T-helper 17 cell (primary cell): ENCODE measurements around the gene PPP1R7. TPM values are rescaled to one million over a fixed set of nuclear protein-coding genes. Genes with fewer than 3 reads are reported as not detected.

Experiments
- ATAC-seq: fragments of 150-1000 bp; cut with Tn5 transposase; 2 replicates; pipeline ENCODE4 v1.10.0; 2021; ENCODE audit warnings: mild to moderate bottlenecking, moderate library complexity
- DNase-seq, 3 donors: peaks; one replicate each; pipeline versions ENCODE4 v3.0.0 to v3.0.0-alpha.2; 2020 to 2021
- H3K9me3 ChIP-seq: one replicate; pipeline ENCODE4 v1.7.0; 2013; ENCODE audit warnings: low read length, mild to moderate bottlenecking; ENCODE audit not compliant: control insufficient read depth, poor library complexity, severe bottlenecking
- H3K27ac Mint-ChIP-seq: one replicate; pipeline ENCODE4 v1.8.0; 2022; ENCODE audit warnings: mild to moderate bottlenecking, moderate library complexity, mixed read lengths
- H3K27me3 Mint-ChIP-seq: one replicate; pipeline ENCODE4 v1.8.0; 2022; ENCODE audit warnings: mixed read lengths
- H3K36me3 Mint-ChIP-seq: one replicate; pipeline ENCODE4 v1.8.0; 2022; ENCODE audit warnings: low read depth, mixed read lengths
- H3K4me1 Mint-ChIP-seq: one replicate; pipeline ENCODE4 v1.8.0; 2022; ENCODE audit warnings: mild to moderate bottlenecking, mixed read lengths
- H3K4me3 Mint-ChIP-seq: one replicate; pipeline ENCODE4 v1.8.0; 2022; ENCODE audit warnings: mild to moderate bottlenecking, moderate library complexity, mixed read lengths
- total RNA-seq, 4 donors: library from RNA in 2 of 4; stranded (reverse) in 2 of 4; gene quantifications; one replicate each; pipeline ENCODE4 v1.2.3 and lab custom pipeline; 2022 to 2026

Gene PPP1R7
- total RNA-seq, 2 donors from 2014 or later: 40.0 to 54.8 TPM

DNA sequence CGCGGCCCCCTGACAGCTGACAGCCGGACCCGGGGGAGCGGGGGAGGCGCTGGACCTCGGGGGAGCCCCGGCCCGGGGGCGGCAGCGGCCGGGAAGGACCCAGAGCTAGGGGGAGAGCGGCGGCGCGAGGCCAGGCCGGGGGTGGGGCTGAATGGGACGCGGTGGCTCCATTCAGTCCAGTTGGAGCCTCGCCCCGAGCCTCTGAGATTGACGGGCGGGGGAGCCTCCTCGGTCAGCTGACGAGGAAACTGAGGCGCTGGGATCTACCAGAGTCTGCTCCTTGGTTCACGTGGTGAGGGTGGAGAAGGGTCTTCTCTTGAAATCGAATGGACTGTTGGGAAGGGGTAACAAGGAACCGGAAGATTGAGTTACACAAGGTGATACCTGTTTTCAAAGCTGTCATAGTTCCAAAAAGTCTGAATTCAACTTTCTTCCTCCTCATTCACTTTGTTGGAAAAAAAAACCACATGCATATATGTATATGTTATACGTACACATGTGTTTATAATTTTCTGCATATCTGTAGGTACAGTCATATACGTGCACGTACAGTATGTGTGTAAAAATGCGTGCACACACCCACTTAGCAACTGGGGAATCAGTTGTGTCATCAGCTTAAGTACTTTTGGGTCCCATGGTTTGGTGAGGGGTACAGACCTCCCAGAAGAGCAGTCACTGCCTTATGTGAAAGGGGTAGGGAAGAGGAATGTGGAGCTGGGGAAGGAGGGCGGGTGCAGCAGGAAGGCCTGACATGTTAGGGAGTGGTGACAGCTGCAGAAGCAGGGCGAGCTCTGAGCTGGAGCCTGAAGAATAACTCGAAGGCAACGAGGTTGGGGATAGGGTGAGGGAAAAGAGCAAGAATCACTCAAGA is 628 bp downstream of the PPP1R7 start:
- Mint-ChIP-seq H3K4me3 (peak overlapping the region; percentile 100), H3K27me3 (no peaks in the 10 kb centered on the region), H3K36me3 (peaks cover 6% of the 10 kb centered on the region), H3K27ac (peak overlapping the region; percentile 99), H3K4me1 (peaks cover 39% of the 10 kb centered on the region)
- no peaks in the 10 kb centered on the region for H3K9me3 ChIP-seq
- ATAC-seq (no peak), DNase-seq (no peak)

DNA sequence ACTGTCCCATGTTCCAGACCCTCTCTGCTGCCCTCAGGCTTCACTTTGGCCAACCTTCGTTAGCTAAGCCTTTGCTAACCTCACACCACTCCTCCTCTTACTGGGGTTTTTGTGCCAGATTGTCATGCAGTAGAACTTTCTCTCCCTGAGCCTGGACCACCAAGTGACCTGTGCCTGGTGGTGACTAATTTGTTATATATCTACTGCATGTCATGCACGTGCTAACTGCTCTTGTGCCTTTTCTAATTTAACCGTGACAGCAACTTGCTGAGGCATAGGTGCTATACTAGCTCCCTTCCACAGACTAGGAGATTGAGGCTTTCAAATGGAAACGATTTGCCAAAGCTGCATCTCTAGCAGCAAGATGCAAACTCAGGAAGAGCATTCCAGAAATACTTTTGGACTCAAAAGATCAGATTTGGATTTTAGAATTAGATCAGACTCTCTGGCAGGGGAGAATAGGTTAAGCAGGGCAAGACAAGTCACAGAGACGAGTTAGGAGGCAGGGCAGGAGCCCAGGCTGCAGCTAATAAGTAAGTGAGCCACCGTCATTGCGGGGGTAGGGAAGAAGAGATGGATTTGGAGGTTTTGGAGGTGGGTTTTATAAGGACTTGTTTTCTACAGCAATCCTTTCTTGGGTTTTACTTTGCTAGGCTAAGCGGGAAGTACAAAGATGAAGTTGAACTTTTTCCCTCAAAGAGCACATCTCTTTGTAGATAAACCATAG is 1.8 kb downstream of the PPP1R7 start:
- DNase-seq (no peak), ATAC-seq (no peak)
- Mint-ChIP-seq H3K4me1 (peaks cover 38% of the 10 kb centered on the region), H3K27ac (no peak overlapping the region), H3K36me3 (peaks cover 6% of the 10 kb centered on the region), H3K27me3 (no peaks in the 10 kb centered on the region), H3K4me3 (peak overlapping the region; percentile 100)
- no peaks in the 10 kb centered on the region for H3K9me3 ChIP-seq

DNA sequence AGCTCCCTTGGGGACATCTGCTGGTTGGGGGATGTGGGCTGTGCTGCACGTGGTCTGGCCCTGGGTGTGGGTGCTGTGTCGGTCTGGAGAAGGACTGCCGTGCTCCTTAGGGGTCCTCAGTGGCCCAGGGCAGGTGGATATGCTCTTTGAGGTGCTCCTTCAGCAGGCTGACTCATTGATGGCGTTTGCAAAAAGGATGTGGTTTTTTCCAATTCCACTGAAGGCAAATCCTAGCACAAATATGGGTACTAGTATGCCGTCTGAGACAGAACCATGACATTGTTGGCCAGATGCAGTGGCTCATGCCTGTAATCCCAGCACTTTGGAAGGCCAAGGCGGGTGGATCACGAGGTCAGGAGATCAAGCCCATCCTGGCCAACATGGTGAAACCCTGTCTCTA is 3.3 kb downstream of the PPP1R7 start:
- Mint-ChIP-seq H3K4me1 (peaks cover 31% of the 10 kb centered on the region), H3K4me3 (no peak overlapping the region), H3K36me3 (peaks cover 4% of the 10 kb centered on the region), H3K27me3 (no peaks in the 10 kb centered on the region), H3K27ac (no peak overlapping the region)
- DNase-seq (no peak), ATAC-seq (no peak)
- H3K9me3 ChIP-seq: no peaks in the 10 kb centered on the region

DNA sequence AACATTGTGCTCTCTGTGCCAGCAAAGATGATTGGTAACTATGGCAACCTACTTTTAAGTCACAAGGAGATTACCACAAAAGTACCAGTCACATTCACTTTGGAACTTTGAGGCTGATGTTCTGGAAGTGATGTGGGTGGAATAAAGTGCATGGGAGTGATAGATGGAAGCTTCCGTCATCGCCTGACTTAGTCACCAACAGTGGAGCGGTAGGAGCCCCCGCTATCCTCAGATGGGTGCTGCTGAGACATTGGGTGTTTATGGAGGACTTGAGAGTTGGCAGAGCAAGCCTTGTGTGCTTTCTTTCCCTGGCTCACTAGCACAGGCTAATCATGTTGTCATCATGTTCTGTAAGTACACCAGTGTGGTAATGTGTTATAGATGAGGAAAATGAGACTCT is 4.6 kb downstream of the PPP1R7 start:
- Mint-ChIP-seq H3K4me1 (peaks cover 26% of the 10 kb centered on the region), H3K27me3 (no peaks in the 10 kb centered on the region)

DNA sequence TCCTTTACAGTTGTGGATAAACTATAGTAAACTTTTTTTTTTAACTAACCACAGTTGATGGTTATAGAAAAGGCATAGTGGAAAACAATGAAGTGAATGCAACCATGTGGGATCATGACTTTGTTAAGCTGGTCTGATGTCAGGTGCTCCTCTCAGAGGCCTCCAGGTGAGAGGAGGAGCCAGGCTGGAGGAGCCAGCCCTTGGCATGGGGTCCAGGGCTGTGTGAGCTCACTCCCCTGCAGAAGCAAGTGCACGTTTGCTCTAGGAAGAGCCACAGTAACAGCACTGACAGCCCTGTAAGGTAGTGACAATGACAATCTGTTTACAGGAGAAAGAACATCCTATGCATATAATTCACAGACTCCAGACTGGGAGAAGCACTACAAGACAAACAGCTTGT is 5.7 kb downstream of the PPP1R7 start:
- Mint-ChIP-seq H3K27ac (no peak overlapping the region), H3K4me1 (peaks cover 20% of the 10 kb centered on the region), H3K4me3 (no peak overlapping the region), H3K36me3 (no peaks in the 10 kb centered on the region), H3K27me3 (no peaks in the 10 kb centered on the region)
- DNase-seq (no peak), ATAC-seq (no peak)
- H3K9me3 ChIP-seq: no peaks in the 10 kb centered on the region

More for the DNA sequence above, 4.6 kb downstream of the PPP1R7 start:
- Mint-ChIP-seq H3K27ac (no peak overlapping the region), H3K36me3 (peaks cover 3% of the 10 kb centered on the region), H3K4me3 (no peak overlapping the region)
- H3K9me3 ChIP-seq: no peaks in the 10 kb centered on the region
- ATAC-seq (no peak), DNase-seq (no peak)

DNA sequence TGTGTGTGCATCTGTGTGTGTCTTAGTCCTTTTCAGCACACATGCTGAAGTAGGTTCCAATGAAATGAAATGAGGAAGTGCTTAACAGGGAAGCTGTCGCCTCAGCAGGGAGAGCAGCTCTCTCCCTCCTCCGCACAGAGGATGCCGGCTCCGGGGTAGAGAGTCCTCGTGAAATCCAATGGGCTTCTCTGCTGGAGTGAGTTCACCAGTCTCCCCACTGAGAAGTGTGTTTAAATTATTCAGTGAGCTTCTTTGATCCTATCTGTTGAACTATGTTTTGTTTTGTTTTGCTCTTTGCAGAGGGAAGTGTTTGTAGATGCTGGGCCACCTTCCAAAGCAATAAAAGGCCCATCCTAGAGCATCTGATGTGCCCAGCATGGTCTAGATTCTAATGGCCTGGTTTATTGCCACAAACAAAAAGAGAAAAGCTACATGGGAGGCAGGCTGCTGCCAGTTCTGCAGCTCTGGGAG is 6.7 kb downstream of the PPP1R7 start:
- H3K27ac Mint-ChIP-seq: peak overlapping the region; percentile 39
- H3K36me3 Mint-ChIP-seq: no peaks in the 10 kb centered on the region
- DNase-seq (no peak), ATAC-seq (no peak)
- no peaks in the 10 kb centered on the region for H3K9me3 ChIP-seq
- H3K27me3 Mint-ChIP-seq: no peaks in the 10 kb centered on the region
- H3K4me1 Mint-ChIP-seq: peaks cover 9% of the 10 kb centered on the region
- H3K4me3 Mint-ChIP-seq: no peak overlapping the region

DNA sequence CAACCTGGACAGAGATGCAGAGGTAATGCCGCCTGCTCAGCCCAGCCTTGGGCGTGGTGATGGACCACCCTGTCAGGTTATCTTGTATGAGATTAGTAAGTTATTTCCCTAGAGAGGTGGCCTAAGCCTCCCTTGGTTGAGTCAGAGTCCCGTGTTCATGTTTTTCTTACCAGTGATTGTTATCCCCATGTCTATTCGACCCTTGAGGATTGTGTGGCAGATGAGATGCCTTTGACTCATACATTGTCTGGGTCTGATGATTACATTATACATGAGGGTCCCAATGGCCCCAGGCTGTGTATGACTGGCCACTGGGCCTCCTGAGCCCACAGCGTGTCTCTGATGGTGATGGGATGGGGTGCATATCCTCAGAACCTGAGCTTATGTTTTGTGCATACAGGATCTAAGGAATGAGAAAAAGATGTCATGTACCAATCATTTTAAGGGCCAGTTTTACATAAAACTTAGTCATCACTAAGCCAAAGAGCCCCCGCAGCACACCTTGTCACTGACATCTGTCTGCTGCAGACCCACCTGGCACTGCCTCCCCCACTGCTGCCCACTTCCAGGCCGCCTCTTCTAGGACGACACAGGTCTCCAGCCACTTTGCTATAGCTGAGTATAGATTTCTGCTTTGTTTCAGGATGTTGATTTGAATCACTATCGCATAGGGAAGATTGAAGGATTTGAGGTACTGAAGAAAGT is 7.7 kb downstream of the PPP1R7 start:
- DNase-seq (no peak), ATAC-seq (no peak)
- Mint-ChIP-seq H3K4me1 (peaks cover 5% of the 10 kb centered on the region), H3K27me3 (no peaks in the 10 kb centered on the region), H3K27ac (no peak overlapping the region), H3K36me3 (no peaks in the 10 kb centered on the region), H3K4me3 (no peak overlapping the region)
- no peaks in the 10 kb centered on the region for H3K9me3 ChIP-seq

DNA sequence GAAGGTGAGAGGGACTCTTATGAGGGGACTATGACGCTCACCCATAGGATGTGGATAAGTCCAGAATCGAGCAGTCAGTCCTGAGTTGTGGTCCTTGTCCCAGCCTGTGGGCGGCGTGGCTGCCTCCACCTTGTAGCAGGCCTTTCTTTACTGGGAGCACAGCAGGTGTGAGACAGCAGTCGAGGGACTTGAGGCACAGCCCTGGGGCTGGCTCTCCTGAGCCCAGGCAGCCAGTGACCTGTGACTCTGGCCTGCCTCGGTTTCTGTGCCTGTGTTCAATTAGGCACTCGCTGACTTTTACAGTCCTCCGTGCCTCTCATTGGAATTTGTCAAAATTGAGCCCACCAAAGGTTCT is 8.3 kb downstream of the PPP1R7 start:
- H3K27ac Mint-ChIP-seq: peak overlapping the region; percentile 41
- DNase-seq (no peak), ATAC-seq (no peak)
- no peaks in the 10 kb centered on the region for H3K9me3 ChIP-seq
- H3K27me3 Mint-ChIP-seq: no peaks in the 10 kb centered on the region
- H3K4me3 Mint-ChIP-seq: no peak overlapping the region
- no peaks in the 10 kb centered on the region for H3K36me3 Mint-ChIP-seq
- H3K4me1 Mint-ChIP-seq: peaks cover 2% of the 10 kb centered on the region

DNA sequence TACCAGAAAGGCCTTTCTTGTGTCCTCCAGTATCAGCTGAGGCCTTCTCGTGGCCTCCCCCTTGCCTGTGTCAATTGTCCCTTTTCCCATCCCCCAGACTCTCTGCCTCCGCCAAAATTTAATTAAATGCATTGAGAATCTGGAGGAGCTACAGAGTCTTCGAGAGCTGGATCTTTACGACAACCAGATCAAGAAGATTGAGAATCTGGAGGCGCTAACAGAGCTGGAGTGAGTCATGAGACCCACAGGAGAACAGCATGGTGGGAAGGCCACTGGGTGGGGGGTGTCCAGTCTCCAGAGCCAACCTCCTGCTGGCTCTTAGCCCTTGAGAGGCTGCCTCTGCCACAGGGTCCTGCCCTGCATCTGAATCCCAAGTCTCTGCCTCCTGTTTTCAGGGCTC is 8.8 kb downstream of the PPP1R7 start:
- H3K4me3 Mint-ChIP-seq: no peak overlapping the region
- H3K4me1 Mint-ChIP-seq: peaks cover 2% of the 10 kb centered on the region
- DNase-seq: no peak
- H3K9me3 ChIP-seq: no peaks in the 10 kb centered on the region
- no peak for ATAC-seq
- H3K36me3 Mint-ChIP-seq: no peaks in the 10 kb centered on the region
- no peaks in the 10 kb centered on the region for H3K27me3 Mint-ChIP-seq
- H3K27ac Mint-ChIP-seq: peak overlapping the region; percentile 41

DNA sequence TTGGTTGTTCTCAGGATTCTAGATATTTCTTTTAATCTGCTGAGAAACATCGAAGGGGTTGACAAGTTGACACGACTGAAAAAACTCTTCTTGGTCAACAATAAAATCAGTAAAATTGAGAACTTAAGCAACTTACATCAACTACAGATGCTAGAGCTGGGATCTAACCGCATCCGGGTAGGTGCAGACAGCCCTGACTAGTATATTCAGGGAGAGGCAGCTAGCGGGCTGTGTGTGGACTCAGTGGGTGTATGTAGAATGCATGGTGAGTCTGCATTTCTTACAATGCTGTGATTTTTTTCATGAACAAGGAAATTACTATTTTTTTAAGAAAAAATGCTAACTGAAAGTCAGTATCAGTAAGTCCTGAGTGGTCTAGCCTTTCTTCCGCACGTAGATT is 10.1 kb downstream of the PPP1R7 start:
- no peak for ATAC-seq
- H3K4me1 Mint-ChIP-seq: peaks cover 2% of the 10 kb centered on the region
- H3K27ac Mint-ChIP-seq: no peak overlapping the region
- no peaks in the 10 kb centered on the region for H3K36me3 Mint-ChIP-seq
- H3K27me3 Mint-ChIP-seq: no peaks in the 10 kb centered on the region
- no peak for DNase-seq
- no peaks in the 10 kb centered on the region for H3K9me3 ChIP-seq
- H3K4me3 Mint-ChIP-seq: no peak overlapping the region

DNA sequence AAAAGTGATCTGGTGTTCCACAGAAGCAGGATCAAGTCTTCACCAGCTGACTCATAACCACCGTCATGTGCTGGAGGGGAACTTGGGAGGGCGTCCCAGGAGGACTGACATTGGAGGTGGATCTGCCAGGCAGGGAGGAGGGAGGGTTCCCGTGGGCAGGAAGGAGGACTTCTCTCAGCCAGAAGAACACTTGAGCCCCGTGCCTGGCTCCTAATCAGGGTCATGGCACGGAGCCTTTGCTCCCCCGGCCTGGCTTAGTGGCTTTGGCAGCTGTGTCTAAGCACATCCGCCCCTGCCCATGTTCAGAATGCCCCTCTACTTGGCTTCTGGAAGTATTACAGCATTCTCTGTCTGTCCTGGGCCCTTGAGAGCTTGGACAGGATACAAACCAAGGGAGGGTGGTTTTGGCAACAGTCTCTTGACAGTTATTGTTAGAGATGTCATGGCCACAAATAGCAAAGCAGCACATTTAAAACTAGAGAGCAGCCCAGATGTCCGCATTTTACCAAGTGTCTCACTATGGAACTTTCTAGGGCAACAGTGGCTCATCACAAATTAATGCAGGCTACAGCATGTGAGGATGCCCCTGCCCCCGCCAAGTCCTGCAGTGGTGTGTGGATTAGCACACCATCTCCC is 11.5 kb downstream of the PPP1R7 start:
- no peaks in the 10 kb centered on the region for H3K9me3 ChIP-seq
- ATAC-seq: no peak
- Mint-ChIP-seq H3K36me3 (no peaks in the 10 kb centered on the region), H3K27ac (no peak overlapping the region), H3K4me1 (peaks cover 1% of the 10 kb centered on the region), H3K27me3 (no peaks in the 10 kb centered on the region), H3K4me3 (no peak overlapping the region)
- no peak for DNase-seq

DNA sequence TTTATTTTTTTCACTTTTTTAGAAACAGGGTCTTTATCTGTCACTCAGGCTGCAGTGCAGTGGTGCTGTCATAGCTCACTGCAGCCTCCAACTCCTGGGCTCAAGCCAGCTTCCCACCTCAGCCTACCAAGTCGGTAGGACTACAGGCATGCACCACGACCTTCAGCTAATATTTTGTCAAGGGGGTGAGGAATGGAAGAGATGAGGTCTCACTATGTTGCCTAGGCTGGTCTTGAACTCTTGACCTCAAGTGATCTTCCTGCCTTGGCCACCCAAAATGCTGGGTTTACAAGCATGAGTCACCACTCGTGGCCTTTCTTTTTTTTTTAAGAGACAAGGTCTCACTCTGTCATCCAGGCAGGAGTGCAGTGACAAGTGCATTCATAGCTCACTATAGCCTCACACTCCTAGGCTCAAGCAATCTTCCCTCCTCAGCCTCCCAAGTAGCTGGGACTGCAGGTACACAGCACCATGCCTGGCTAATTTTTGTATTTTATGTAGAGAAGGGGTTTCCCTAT is 13.4 kb downstream of the PPP1R7 start:
- Mint-ChIP-seq H3K4me3 (no peak overlapping the region), H3K36me3 (peaks cover 3% of the 10 kb centered on the region), H3K27ac (no peak overlapping the region), H3K27me3 (no peaks in the 10 kb centered on the region), H3K4me1 (peaks cover 2% of the 10 kb centered on the region)
- ATAC-seq (no peak), DNase-seq (no peak)
- no peaks in the 10 kb centered on the region for H3K9me3 ChIP-seq

DNA sequence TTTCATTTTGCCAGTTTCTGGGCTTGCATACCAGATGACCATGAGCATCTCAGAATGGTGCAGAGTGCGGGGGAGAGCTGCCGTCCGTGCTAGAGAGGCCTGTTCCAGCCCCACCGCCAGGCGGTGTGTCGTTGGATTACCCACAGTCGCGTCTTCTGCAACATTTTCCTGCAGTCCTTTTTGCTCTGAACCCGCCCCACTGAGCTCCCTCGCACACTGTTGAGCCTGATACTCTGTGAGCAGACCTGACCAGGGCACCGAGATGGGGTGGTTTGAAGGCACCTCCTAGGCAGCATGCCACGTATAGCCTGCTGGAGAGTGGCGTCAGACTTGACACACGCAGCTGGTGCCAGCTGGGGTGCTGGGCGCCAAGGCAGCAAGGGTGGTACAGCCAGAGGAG is 18.1 kb downstream of the PPP1R7 start:
- no peak overlapping the region for H3K27ac Mint-ChIP-seq
- peaks cover 10% of the 10 kb centered on the region for H3K36me3 Mint-ChIP-seq
- peaks cover 3% of the 10 kb centered on the region for H3K4me1 Mint-ChIP-seq

More for the DNA sequence above, 18.1 kb downstream of the PPP1R7 start:
- DNase-seq: no peak
- no peak overlapping the region for H3K4me3 Mint-ChIP-seq
- H3K27me3 Mint-ChIP-seq: no peaks in the 10 kb centered on the region
- H3K9me3 ChIP-seq: no peaks in the 10 kb centered on the region
- no peak for ATAC-seq
